HG03045 (cell line): ENCODE measurements around the gene UGT1A3.

Experiments
- ATAC-seq: cut with Tn5 transposase; IDR thresholded peaks from one replicate; pipeline ENCODE4 v1.9.1; 2021; ENCODE audit warnings: mild to moderate bottlenecking, moderate library complexity; ENCODE audit not compliant: unreplicated experiment

Gene UGT1A3

DNA sequence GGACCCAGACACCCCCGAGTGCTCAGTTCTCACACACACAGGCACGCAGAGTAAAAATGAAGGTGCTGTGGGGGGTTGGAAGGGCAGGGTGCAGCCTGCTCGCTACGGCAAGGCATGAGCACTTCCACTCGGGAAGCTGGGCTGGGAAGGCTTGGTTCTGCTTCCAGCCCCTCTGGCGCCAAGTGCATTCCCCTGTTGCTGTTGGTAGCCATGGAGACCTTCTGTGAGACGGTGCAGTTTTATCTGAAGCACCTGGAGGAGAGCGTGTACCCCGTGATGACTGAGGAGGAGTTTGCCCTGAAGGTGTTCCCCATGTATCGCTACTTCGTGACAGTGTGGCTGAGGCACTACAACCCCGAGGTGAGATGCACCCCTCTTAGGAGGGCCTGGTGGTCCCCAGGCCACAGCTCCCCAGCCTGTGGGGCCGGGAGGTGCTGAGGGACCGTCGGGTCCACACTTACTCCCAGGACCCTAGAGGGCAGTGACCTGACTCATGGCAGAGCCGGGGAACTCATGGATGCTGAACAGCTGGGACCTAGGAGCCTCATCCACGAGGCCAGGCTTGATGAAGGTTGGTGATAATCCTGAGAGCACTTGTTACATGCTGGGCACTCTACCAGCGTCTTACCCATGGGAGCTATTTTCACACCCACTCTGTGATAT lies 64.8 kb downstream of the UGT1A3 start:
- ATAC-seq: no peak

DNA sequence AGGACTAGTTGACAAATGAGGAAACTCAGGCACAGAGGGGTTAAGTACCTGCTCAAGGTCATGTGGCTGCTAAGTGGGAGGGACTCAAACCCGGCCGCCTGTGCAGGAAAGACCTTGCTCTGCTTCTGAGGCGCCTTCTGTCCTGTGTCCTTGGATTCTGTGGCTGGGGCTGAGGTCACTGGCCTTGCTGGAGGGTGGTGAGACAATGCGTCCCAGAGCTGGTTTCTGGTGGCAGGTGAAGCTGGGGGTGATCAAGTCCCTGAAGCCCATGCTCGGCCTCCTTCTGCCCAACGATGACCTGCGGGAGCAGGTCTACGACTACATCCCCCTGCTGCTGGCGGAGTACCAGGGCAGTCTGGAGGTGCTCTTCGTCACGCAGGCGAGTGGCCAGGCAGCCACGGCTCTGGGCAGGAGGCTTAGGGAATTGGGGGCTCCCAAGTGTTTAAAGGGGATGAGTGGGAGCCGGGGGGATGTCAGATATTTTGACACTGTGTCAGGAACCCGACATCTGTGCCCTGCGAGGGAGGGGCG lies 65.4 kb downstream of the UGT1A3 start:
- ATAC-seq: no peak

- no peak for ATAC-seq
These were observed 66.9 kb downstream of the UGT1A3 start for GRCh38 chr2:233795735-233796171.

GRCh38 chr2:233796254-233796653 lies 67.4 kb downstream of the UGT1A3 start:
- ATAC-seq: no peak

GRCh38 chr2:233798335-233799086 lies 69.7 kb downstream of the UGT1A3 start:
- no peak for ATAC-seq

GRCh38 chr2:233799087-233799665 lies 70.3 kb downstream of the UGT1A3 start:
- ATAC-seq: no peak

DNA sequence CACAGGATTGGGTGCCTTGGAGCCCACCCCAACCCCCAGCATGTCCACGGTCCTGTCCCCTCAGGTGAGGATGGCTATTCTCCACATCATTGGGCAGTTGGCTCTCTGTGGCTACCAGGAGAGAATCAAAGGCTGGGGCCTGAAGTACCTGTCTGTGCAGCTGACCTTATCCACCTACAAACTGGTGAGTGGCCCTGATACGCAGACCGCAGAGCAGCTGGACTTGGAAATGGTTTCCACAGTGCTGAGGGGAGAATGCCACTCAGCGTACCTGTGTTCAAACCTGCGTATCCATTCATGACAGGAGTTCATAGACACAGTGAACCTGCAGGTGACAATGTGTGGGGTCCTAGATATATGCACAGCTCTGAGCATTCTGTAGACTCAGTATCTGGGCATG lies 70.9 kb downstream of the UGT1A3 start:
- ATAC-seq: no peak

DNA sequence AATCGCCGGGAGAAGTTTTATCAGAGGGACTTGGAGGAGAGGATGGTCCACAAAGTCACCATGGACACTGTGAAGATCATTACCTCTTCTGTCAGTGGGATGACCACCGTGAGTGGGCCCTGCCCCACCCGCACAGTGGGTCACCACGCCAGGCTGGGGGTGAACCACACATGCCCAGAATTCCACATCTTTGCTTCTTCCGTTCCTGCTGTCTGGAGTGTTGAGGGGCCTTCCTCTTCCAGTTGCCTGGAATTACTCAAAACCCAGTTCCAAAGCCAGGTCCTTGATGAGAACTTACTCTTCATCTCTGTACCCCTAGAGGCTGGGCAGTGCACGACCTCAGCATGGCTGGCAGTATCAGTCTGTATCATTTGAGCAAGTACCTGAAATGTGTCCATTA lies 71.4 kb downstream of the UGT1A3 start:
- no peak for ATAC-seq

GRCh38 chr2:233801357-233802131 lies 72.7 kb downstream of the UGT1A3 start:
- no peak for ATAC-seq

DNA sequence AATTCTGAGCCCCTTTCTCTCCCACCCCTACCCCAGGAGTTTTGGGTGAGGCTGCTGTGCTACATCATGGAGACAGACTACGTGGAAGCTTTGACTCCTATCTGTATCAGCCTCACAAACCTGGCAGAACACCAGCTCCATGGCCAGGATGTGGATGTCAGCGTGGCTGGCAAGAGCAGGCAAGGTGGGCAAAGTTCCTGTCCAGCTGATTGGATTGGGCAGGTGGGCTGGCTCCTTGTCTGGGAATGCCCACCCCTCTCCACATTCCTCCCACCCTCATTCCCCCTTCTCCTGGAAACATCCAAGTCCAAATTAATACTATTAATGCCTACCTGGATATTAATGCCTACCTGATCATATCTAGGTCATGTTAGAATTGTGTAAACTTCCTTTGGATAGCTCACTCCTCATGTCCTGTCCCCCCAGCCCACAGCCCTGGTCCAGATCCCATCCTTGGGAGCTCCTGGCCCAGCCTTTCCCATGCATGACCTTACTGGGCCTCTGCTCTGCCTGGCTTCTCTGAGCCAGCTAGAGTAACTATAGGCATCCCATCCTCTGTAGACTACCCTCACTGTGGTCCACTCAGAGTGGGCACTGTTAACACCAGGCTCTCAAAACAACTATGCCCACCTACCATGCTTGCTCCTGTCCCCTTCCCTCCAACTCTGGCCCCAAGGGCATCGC lies 73.4 kb downstream of the UGT1A3 start:
- ATAC-seq: no peak

- ATAC-seq: no peak
These were observed 74.6 kb downstream of the UGT1A3 start for GRCh38 chr2:233803292-233803911.

- no peak for ATAC-seq
These were observed 75.2 kb downstream of the UGT1A3 start for GRCh38 chr2:233803994-233804393.

- ATAC-seq: no peak
These were observed 78.5 kb downstream of the UGT1A3 start for GRCh38 chr2:233807215-233807865.

- ATAC-seq: no peak
These were observed 79.4 kb downstream of the UGT1A3 start for GRCh38 chr2:233807966-233808935.

GRCh38 chr2:233810385-233810784 lies 81.5 kb downstream of the UGT1A3 start:
- no peak for ATAC-seq

DNA sequence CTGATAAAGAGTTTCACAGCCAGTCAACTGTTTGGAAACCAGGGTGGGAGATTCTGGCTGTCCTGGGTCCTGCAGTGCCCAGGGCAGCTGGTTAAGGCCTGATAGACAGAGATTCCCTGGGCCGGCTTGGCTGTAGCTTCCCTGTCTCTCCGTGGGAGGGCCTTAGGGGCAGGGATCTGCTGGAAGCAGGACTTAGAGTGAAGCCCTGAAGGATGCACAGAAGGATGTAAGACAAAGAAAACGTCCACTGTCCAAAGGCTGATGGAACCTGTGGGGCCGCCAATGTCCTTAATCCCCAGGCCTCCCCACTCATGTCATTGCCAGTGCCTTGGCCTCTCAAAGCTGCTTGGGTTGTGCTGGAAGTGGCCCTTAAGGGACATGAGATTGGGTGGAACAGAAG lies 82.2 kb downstream of the UGT1A3 start:
- ATAC-seq: no peak

GRCh38 chr2:233811732-233812131 lies 82.9 kb downstream of the UGT1A3 start:
- no peak for ATAC-seq

- ATAC-seq: no peak
These were observed 84.6 kb downstream of the UGT1A3 start for GRCh38 chr2:233813236-233814055.
